Ovary (tissue), 3 donors: ENCODE measurements around the gene CFAP58.

Experiments used
- CTCF ChIP-seq, 3 donors: fragments of 450-650 bp in 2 of 3; fragments of 200-600 bp in 1 of 3; IDR thresholded peaks; one replicate each; pipeline versions ENCODE4 v1.5.1 to v1.8.0; 2016 to 2022; ENCODE audit warnings: antibody characterized with exemption in 3 of 3, mild to moderate bottlenecking in 1 of 3
- EP300 ChIP-seq: sonication (generic); formaldehyde crosslinking; IDR thresholded peaks from one replicate; pipeline ENCODE4 v1.6.1; 2017; ENCODE audit warnings: antibody characterized with exemption
- POLR2A ChIP-seq: fragments of 450-650 bp; IDR thresholded peaks from one replicate; pipeline ENCODE4 v1.6.1; 2017; ENCODE audit warnings: antibody characterized with exemption, mild to moderate bottlenecking, moderate library complexity
- donor health status: DM: no; HTN: no; CAD: no.

DNA sequence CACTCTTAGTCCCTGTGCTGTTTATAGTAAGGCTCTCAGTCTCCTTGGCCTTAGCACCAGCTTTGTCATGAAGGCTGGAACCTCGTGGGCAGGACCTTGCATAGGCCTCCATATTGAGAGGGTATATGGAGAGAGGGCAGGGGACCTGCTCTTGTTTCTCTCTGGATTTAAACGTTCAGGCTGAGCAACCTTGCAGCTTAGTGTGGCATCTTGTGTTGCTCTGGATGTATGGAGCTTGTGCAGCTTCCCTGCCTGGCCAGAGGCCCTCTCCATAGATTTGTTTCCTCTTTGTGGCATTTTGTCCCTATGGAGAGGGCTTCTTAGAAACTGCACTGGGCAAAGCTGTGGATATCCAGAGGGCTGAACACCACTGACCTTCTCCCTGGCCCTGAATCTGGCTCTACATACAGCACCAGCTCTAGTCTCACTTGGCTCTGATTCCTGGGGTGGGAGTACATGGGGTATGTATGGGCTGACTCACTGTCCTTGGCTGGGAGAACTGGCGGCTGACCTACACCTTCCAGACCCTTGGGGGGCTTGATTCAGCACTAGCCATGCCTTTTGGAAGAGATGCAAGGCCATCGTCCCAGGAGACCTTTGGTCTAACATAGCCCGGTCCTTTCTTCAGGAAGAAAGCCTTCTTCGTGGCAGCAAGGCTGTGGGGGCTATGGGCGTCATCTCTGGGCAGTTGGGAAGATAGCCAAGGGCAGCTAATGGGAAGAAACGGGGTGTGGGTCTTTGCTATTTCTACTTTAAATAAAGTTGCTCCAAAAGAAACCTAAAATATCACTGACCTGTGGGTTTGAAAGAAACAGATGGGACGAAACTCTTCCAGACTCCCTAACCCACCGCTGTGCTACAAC lies 45.8 kb upstream of the CFAP58 start:
- TF ChIP-seq POLR2A (no peak), CTCF (IDR thresholded peaks at IDR 0.05) (no peak), EP300 (no peak)
